Measurements from ENCODE around the gene EAF2.
"Not testable (repeated sequence)": the region's sequence is repeated elsewhere in the genome, so short reads cannot be mapped to it uniquely, and the experiment has no call there.

Gene EAF2

DNA sequence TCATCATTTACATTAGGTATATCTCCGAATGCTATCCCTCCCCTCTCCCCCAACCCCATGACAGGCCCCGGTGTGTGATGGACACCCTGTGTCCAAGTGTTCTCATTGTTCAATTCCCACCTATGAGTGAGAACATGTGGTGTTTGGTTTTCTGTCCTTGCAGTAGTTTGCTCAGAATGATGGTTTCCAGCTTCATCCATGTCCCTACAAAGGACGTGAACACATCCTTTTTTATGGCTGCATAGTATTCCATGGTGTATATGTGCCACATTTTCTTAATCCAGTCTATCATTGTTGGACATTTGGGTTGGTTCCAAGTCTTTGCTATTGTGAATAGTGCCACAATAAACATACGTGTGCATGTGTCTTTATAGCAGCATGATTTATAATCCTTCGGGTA is 22.8 kb downstream of the EAF2 start:
- not testable (repeated sequence) for DNase-seq

DNA sequence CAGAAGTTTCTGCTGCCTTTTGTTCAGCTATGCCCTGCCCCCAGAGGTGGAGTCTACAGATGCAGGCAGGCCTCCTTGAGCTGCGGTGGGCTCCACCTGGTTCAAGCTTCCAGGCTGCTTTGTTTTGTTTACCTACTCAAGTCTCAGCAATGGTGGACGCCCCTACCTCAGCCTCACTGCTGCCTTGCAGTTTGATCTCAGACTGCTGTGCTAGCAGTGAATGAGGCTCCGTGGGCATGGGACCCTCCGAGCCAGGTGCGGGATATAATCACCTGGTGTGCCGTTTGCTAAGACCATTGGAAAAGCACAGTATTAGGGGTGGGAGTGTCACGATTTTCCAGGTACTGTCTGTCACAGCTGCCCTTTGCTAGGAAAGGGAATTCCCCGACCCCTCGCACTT is 28.2 kb downstream of the EAF2 start:
- not testable (repeated sequence) for DNase-seq

DNA sequence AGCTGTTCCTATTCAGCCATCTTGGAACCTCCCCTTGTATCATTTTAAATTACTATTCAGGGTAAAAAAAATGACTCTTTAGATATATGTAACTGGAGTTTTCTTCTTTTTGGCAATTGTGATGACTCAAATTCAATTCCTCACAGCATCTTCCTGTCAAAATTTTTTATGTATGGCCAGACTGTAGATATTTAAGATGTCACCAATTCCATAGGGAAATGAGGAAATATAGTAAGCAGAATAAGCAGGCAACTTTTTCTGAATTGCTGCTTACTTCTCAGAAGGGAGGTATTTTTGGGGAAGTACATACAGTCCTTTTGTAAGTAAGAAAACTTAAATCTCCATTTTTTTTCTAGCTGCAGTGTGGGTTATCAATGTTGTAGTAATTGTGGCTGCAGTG is 28.8 kb downstream of the EAF2 start:
- DNase-seq: no peak

DNA sequence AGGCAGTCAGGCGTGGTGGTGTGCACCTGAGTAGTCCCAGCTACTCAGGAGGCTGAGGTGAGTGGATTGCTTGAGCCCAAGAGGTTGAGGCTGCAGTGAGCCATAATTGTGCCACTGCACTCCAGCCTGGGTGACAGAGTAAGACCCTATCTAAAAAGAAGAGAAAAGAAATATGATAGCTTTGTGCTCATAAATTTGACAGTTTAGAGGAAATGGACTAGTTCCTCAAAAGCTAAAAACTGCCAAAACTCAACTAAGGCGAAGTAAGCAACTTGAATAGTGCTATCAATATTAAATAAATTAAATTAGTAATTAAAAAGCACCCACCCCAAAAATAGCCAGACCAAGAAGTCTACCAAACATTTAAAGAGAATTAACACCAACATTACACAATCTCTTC is 34.7 kb downstream of the EAF2 start:
- DNase-seq: no peak

DNA sequence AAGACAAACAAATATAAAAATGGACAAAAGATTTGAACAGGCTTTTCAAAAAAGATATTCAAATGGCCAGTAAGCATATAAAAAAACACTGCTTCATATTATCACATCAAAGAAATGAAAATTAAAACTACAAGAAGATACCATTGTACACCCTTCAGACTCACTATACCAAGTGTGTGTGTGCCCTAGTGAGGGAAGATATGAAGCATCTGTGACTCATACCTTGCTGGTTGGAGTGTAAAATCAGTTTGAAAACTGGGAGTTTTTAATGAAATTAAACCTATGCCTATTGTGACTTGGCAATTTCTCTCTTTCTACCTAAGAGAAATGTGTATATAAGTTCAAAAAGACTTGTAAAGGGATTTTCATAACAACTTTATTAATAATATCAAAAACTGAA is 35.7 kb downstream of the EAF2 start:
- DNase-seq: no peak

DNA sequence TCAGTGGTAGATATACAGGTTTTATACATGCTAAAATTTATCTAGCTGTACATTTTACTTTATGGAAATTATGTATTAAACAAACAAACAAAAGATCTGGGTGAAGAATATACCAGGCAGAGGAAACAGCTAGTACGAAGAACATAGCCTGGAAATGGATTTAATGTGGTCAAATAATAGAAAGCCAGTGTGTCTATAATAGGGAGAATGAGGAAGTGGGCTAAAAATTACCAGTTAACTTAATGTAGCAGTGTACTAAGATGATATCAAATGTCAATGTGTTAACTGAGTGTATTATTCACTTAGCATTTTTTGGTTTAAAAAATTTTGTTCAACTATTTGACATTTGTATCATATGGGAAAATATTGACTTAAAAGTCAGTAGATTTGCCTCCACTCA is 36.4 kb downstream of the EAF2 start:
- no peak for DNase-seq

DNA sequence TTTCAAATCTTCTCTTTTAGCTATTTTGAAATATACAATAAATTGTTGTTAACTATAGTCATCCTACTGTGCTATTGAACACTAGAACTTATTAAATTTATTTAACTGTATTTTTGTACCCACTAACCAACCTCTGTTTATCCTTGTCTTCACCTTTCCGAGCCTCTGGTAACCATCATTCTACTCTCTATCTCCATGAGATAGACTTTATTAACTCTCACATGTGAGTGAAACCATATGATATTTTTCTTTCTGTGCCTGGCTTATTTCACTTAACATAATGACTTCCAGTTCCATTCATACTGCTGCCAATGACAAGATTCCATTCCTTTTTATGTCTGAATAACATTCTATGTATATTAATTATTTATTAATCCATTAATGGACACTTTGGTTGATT is 43.4 kb downstream of the EAF2 start:
- no peak for DNase-seq

DNA sequence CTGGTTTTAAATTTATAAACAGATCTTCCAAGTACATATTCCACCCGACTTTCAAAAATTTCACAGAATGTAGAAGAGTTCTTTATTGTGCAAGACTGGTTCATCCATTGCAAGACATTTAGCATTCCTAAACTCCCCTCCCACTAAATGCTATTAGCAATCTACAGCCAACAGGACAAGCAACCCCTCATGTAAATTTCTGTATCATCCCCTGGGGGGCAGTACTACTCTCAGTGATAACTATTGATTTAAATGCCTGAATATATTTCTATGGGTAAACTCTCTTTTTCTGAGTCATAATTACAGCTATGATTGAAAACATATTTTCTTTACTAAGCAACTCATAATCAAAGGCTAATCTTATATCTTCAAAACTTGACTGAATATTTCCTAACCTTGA is 48.5 kb downstream of the EAF2 start:
- no peak for DNase-seq

DNA sequence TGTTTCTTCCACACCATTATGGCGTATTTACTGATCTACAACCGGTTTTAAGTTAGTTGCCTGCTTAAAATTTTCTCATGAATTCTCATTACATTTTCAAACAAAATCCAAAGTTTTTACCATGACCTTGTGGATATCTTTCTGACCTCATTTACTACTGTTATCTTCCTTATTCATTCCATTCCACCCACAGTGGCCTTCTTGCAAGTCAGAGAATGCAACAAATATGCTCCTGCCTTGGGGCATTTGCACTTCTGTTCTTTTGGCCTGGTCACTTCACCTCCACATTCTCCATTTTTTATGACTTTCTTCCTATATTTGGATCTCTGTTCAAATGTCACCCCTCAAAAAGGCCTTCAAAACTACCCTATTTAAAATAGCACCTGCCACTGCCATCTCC is 50.4 kb downstream of the EAF2 start:
- DNase-seq: no peak

DNA sequence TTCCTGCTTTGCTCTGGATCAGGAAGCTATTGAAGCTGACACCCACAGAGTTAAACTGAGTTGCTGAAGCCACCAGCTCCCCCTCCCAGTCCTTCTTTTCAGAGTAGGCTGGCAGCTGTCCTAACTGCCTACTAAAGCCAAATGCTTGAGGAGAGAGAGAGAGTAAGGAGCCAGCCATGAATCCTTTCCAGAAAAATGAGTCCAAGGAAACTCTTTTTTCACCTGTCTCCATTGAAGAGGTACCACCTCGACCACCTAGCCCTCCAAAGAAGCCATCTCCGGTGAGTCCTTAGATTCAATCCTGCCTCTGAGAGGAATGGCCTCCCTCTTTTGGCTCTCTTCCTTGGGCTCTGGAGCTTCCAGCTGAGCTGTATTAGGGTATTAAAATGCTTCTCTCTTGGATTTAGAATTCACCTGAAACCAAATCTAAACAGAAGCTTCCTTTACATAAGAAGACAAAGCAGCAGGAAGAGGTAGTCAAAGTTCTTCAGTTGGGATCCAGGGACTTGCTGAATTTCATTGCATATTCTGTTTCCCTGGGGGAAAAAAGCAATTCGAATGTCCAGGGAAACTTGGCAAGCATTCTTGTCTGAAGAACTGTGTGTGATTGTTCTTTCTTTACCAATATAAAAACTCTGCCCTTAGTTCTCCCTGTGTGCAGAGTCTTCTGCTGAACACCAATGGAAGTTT is 59.4 kb downstream of the EAF2 start, which contains the start of gene SLC15A2:
TSS of gene SLC15A2 (plus strand) at position 101 of the 690 bp plus-strand sequence. CDS start at position 177, 76 bp downstream.
- peak in 39 of 56 donors; percentile 2 to 66 (median 23) for DNase-seq

DNA sequence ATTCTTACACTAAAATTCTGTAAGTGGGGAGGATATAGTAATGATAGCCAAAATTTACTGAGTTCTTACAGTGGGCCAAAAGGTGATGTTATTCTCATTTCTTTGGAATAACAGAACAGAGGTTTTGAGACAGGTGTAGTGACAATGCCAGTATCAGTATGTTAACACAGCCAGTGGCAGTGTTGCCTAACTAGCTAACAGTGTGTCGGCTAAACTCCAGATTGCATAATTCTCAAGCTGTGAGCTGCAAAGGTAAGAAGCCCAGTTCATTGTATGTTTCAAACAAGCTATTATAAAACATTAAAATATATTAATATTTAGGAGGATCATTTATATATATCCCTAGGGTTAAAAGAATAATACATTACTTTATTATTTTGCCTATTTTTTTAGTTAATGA is 60.1 kb downstream of the EAF2 start:
- DNase-seq: no peak

DNA sequence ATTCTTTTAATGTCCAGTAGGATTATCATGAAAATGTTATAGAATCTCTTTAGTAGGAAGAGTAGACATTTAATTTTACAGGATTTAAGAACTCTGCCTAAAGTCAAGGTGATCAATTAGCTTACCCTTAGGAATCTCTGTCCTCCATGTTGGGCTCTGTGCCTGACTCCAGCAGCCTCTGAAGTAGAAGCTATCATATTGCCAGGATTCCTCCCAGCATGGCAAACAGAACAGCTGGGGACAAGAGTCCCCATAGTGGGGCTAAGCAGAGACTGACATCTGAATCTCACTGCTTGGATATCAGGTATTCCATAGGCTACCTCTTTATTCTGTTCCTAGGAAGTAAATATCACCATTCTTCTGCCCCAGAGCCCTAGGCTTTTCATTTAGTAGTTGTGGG is 60.7 kb downstream of the EAF2 start:
- no peak for DNase-seq

DNA sequence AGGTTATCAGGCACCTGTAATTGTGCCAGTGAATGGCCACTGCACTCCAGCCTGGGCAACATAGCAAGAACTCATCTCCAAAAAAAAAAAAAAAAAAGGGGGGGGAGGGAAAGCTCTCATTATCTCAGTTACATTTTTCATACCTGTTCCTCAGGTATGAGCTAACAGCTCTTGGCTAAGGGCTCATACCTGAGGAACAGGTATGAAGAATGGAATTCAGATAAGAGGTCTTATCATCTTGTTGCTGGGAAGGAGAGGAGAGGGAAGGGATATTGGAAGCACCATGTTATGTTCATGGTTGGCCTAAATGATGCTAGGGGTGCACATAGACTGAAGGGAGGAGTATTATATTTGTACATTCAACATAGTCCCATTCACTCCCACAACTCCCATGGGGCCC is 61.8 kb downstream of the EAF2 start:
- DNase-seq: no peak

DNA sequence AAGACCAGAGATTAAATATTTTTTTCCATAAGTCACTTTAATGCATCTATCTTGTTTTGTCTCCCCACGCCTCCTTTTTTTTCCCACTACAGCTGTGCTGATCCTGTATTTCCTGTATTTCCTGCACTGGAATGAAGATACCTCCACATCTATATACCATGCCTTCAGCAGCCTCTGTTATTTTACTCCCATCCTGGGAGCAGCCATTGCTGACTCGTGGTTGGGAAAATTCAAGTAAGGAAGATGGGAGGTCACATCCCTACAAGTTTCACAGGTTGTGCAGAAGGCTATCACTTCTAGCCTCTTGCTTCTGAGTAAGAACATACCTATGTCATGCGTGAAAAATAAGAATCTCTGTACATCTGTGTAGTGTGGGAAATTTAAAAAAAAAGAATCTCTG is 62.3 kb downstream of the EAF2 start:
- DNase-seq: no peak

DNA sequence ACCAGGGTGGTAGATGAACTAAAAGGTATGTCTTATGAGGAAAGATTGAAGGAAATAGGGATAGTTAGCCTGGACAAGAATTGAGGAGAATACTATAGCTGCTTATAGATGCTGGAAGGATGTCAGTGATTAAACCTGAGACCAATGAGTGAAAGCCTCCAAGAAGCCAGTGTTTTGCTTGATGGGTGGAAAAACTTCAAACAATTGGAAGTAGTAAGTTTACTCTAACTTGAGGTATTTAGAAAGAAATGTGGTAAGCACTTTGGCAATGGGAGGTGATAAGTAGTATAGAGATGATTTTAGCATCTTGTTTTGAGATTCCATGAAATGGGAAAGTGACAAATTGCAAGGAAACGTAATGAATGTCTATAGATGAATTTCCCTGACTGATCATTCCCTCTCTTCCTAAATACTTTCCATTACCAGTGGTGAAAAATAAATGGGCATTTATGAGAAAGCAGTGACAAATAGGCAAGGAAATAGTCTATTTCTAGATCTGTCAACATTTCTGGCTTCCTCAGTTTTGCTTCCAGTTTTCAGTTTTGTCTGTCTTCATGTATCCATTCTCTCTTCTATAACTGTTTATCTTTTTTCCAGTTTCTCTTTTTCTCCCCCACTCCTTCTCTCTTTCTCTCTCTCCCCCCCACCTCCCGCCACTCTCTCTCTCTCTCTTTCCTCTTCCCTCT is 78.4 kb downstream of the EAF2 start:
- DNase-seq: no peak

DNA sequence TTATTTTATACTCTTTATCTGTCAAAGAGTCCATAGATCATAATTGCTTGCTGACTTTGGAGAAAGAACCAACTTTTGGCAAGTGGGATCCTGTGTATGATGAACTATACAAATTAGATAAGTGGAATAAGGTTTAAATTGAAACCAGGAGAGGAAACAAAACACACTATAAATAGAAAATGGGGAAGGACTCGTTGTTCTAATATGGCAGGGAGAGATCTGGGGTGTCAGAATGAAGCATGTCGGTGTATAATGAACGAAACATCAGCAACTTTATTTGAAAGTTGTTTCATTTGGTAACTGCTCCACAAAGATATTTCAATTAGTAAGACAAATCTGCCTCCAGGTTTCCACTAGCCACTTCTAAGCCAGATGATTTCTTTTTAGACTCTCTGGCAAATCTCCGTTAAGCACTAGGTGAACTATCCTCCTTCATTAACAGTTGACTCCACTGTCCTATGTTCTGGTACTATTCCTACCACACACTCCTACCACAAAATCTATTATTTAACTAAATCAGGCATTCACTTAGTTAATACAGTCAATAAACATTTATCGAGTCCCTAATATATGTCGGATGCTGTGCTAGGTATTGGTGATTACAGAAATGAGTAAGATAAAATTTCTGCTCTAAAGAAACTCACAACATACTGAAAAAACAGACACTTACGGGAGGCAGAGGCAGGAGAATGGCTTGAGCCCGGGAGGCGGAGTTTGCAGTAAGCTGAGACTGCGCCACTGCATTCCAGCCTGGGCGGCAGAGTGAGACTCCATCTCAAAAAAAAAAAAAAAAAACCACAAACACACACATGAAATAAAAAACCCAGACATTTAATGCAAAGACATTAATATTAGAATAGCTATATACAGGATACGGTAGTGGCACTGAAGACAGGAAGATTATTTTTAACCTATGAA is 79.3 kb downstream of the EAF2 start:
- DNase-seq: no peak

DNA sequence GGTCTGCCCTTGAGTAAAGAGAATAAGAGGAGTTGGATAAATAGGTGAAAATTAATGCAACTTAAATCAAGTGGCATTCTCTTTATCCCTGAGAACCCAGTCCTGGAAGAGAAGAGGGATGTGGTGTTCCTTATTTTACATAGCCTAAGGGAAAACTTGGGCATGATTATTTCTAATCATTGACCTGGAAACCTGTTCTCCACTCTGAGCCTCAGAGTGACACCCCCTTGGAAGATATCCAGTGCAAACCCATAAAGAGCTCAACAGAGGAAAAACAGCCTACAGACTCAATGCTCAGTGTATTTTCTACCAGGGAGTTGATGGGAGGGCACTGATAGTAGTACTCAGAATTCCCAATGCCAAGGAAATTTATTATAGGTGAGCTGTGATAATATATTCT is 81.2 kb downstream of the EAF2 start:
- peak in 3 of 56 donors; percentile 4 to 40 (median 5) for DNase-seq

DNA sequence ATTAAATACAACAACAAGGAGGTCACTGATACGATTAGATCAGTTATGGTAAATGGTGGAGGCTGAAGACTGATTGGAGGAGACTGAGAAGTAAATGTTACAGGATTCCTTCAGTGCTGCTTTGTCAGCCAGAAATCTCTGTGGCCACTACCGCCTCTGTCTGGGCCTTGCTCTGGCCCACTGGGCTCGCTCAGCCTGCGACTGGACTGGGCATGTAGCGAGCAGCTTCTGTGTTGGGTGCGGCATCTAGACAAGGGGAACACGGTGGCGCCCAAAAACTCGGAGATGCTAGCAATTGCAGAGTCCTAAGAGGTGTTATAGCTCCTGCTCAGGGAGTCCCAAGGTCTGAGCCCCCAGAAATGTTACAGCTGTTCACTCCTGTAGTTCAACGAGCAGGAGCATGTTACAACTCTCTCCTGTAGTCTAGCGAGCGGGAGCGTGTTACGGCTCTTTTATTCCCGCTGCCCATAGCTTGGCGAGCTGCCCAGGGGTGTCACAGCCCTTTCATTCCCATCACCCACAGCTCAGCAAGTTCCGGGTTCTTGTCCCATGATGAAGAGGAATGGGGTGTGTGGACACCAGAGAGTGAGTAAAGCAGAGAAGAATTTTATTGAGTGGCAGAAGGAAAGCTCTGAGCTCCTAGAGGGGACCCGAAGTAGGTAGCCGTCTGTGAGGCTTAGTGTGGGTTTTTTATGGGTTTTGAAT is 83.9 kb downstream of the EAF2 start:
- DNase-seq: peak in 8 of 56 donors; percentile 1 to 21 (median 4)

DNA sequence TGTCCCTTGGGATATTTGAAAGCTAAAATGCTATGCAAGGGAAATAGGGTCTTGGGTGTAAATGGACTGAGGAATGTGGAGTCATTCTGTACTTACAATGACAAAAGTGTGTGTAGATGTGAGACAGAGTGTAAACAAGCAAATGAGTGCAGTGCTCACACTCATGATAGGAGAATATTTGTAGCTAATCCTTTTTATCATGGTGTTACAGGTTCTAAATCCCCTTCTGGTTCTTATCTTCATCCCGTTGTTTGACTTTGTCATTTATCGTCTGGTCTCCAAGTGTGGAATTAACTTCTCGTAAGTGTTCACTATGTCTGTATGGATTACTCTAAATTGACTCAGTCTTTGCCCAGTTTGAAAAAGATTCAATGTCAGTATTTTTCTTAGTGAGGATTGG is 89.7 kb downstream of the EAF2 start:
- no peak for DNase-seq

DNA sequence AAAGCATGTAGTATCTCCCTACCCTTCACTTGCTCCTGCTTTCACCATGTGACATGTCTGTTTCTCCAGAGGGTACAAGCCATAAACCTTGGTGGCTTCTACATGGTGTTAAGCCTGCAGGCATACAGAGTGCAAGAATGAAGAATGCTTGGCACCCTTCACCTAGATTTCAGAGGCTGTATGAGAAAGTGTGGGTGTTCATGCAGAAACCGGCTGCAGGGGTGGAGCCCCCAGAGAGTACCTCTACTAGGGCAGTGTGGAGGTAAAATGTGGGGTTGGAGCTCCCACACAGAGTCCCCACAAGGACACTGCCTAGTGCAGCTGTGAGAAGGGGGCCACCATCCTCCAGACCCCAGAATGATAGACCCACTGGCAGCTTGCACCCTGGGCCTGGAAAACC is 91.4 kb downstream of the EAF2 start:
- DNase-seq: no peak
